Activated naive CD4-positive, alpha-beta T cell treated with anti-CD3 and anti-CD28 coated beads, Interleukin-2, amount 10 ng/mL, durations not matched to agents 5 hours and 36 hours (primary cell): ENCODE measurements around the gene WASF1. TPM values are rescaled to one million over a fixed set of nuclear protein-coding genes. Genes with fewer than 3 reads are reported as not detected.

Source experiments
- total RNA-seq, 2 experiments: library from RNA; stranded (reverse); gene quantifications; one replicate each; pipeline ENCODE4 v1.2.3, GENCODE V29; 2021

The WASF1 gene
- under 1 TPM; 0.71 to 0.72 TPM for total RNA-seq

DNA sequence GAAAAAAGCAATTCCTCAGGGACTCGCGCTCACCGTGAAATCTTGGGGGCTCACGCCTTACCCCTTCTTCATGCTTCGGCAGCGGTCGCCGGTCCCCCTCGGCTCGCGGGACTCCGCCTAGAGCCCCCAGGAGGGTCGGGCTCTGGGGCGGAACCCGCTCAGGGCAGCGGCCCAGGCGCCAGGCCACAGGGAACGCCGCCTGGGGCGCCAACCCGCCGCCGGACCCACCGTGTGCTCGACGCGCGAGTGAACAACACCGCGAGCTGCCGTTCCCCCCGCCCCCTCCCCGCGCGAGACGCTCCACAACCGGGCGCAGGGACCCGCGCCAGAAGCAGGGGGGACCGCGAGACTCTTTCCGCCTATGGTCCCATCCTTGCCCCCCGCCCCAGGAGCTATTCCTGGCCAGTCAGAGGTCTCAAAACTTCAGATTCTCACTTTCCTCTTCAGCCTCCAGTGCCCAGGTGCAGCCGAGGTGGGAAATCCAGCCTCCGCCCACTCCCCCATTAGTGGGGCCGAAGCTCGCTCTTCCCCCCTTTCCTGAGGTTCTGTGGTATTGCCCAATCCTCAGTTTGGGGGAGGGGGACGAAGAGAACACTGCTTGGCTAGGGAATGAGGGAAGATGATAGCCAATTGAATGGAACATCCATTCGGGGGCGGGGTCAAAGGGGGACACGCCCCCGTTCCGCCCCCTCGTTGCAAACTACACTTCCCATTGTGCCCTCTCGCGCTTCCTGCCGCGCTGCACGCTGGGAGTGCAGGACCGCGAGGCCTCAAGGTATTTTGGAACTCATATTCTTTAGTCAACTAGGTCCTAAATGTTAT is at the start of gene WASF1:
Gene WASF1 (minus strand): TSS at position 265 of the 822 bp plus-strand sequence. CDS start 52,069 bp downstream, outside the sequence.

GRCh38 chr6:110180228-110181008 is 948 bp upstream of the WASF1 start, which contains the start of gene CDC40:
TSS of gene CDC40 (plus strand) at chr6:110180427. CDS start at chr6:110180445, 18 bp downstream.

Other genes with a start within 250 kb of the WASF1 start
- gene GPR6, start 201.4 kb downstream of the WASF1 start, total RNA-seq: not detected
- gene CDC40, start 757 bp upstream of the WASF1 start, total RNA-seq: 10 to 100 TPM; 25.1 to 25.4 TPM
- not detected for gene METTL24, start 178.7 kb upstream of the WASF1 start, total RNA-seq
- not detected for gene DDO, start 235.9 kb upstream of the WASF1 start, total RNA-seq